Activated naive CD8-positive, alpha-beta T cell treated with anti-CD3 and anti-CD28 coated beads, Interleukin-2, amount 10 ng/mL, durations not matched to agents 7 days and 5 days (primary cell): ENCODE results near the gene KRT83. TPM values are rescaled to one million over a fixed set of nuclear protein-coding genes. Genes with fewer than 3 reads are reported as not detected.

ENCODE experiments used
- ATAC-seq: fragments of 150-1000 bp; cut with Tn5 transposase; one replicate; pipeline ENCODE4 v1.10.0; 2021; ENCODE audit warnings: low read depth, moderate library complexity
- POLR2A ChIA-PET: fragments of 350-600 bp; sonication (Branson Sonifier 250); formaldehyde crosslinking; loops from one replicate; lab custom pipeline; 2021; ENCODE audit warnings: antibody characterized with exemption; lab: Charles Lee
- DNase-seq: peaks from one replicate; pipeline ENCODE4 v3.0.0; 2021
- H3K27ac Mint-ChIP-seq: one replicate; pipeline ENCODE4 v1.8.0; 2022; ENCODE audit warnings: mild to moderate bottlenecking, mixed read lengths
- H3K27me3 Mint-ChIP-seq: one replicate; pipeline ENCODE4 v1.8.0; 2022; ENCODE audit warnings: mild to moderate bottlenecking, moderate library complexity, mixed read lengths
- H3K36me3 Mint-ChIP-seq: one replicate; pipeline ENCODE4 v1.8.0; 2021; ENCODE audit warnings: mild to moderate bottlenecking, mixed read lengths
- H3K4me1 Mint-ChIP-seq: one replicate; pipeline ENCODE4 v1.8.0; 2021; ENCODE audit warnings: mixed read lengths
- H3K4me3 Mint-ChIP-seq: one replicate; pipeline ENCODE4 v1.8.0; 2022; ENCODE audit warnings: mild to moderate bottlenecking, moderate library complexity, mixed read lengths
- H3K9me3 Mint-ChIP-seq: one replicate; pipeline ENCODE4 v1.8.0; 2021; ENCODE audit warnings: mixed read lengths
- total RNA-seq, 2 experiments: library from RNA; stranded (reverse); gene quantifications; one replicate each; pipeline ENCODE4 v1.2.3, GENCODE V29; 2021

KRT83 gene
- total RNA-seq, result not detected

- no peaks in the 10 kb centered on the region for H3K4me1 Mint-ChIP-seq
- POLR2A ChIA-PET, result no interaction called here
- peaks cover 35% of the 10 kb centered on the region for H3K27me3 Mint-ChIP-seq
- H3K9me3 Mint-ChIP-seq, result no peaks in the 10 kb centered on the region
- H3K27ac Mint-ChIP-seq, result no peak within 1 kb of the TSS
- peak; percentile 15 for DNase-seq
- H3K36me3 Mint-ChIP-seq, result no peaks in the 10 kb centered on the region
- no peak for ATAC-seq
- no peak within 1 kb of the TSS for H3K4me3 Mint-ChIP-seq
Measured at GRCh38 chr12:52320784-52321400, at the start of gene KRT83. KRT83 (minus strand) TSS chr12:52321398; CDS start chr12:52321335, 63 bp downstream.

GRCh38 chr12:52369809-52370208 lies 48.6 kb upstream of the KRT83 start:
- H3K27ac Mint-ChIP-seq, result no peak overlapping the region
- POLR2A ChIA-PET, result no interaction called here
- H3K4me3 Mint-ChIP-seq, result no peak overlapping the region
- DNase-seq (peak; percentile 24), ATAC-seq (no peak)
- peaks cover 23% of the 10 kb centered on the region for H3K27me3 Mint-ChIP-seq
- H3K9me3 Mint-ChIP-seq, result no peaks in the 10 kb centered on the region
- no peaks in the 10 kb centered on the region for H3K36me3 Mint-ChIP-seq
- peaks cover 2% of the 10 kb centered on the region for H3K4me1 Mint-ChIP-seq

GRCh38 chr12:52369211-52369610 lies 48.0 kb upstream of the KRT83 start:
- DNase-seq (peak; percentile 14), ATAC-seq (no peak)
- Mint-ChIP-seq H3K27me3 (peaks cover 23% of the 10 kb centered on the region), H3K4me1 (peaks cover 2% of the 10 kb centered on the region), H3K36me3 (no peaks in the 10 kb centered on the region), H3K9me3 (no peaks in the 10 kb centered on the region), H3K4me3 (no peak overlapping the region), H3K27ac (no peak overlapping the region)
- POLR2A ChIA-PET, result no interaction called here

- Mint-ChIP-seq H3K4me1 (peaks cover 2% of the 10 kb centered on the region), H3K9me3 (no peaks in the 10 kb centered on the region), H3K4me3 (no peak overlapping the region), H3K36me3 (no peaks in the 10 kb centered on the region), H3K27me3 (peaks cover 23% of the 10 kb centered on the region), H3K27ac (no peak overlapping the region)
- ATAC-seq, result no peak
- no peak for DNase-seq
- POLR2A ChIA-PET, result no interaction called here
Measured at GRCh38 chr12:52368508-52368907, 47.3 kb upstream of the KRT83 start.

- DNase-seq, result no peak
- no peak for ATAC-seq
- Mint-ChIP-seq H3K4me3 (no peak overlapping the region), H3K27ac (no peak overlapping the region), H3K9me3 (no peaks in the 10 kb centered on the region), H3K36me3 (no peaks in the 10 kb centered on the region), H3K27me3 (peaks cover 23% of the 10 kb centered on the region), H3K4me1 (peaks cover 2% of the 10 kb centered on the region)
- POLR2A ChIA-PET, result no interaction called here
Measured at GRCh38 chr12:52367876-52368275, 46.7 kb upstream of the KRT83 start.

- Mint-ChIP-seq H3K9me3 (no peaks in the 10 kb centered on the region), H3K4me1 (peaks cover 2% of the 10 kb centered on the region), H3K27ac (no peak within 1 kb of the TSS), H3K27me3 (peaks cover 18% of the 10 kb centered on the region), H3K4me3 (no peak within 1 kb of the TSS), H3K36me3 (no peaks in the 10 kb centered on the region)
- no peak for ATAC-seq
- peak; percentile 21 for DNase-seq
- POLR2A ChIA-PET, result no interaction called here
Measured at GRCh38 chr12:52366738-52367485, 45.7 kb upstream of the KRT83 start, which contains the start of gene KRT85. KRT85 (minus strand) TSS chr12:52367481; CDS start chr12:52367405, 76 bp downstream.

- H3K36me3 Mint-ChIP-seq, result no peaks in the 10 kb centered on the region
- H3K4me3 Mint-ChIP-seq, result no peak overlapping the region
- DNase-seq, result peak; percentile 28
- H3K4me1 Mint-ChIP-seq, result peaks cover 5% of the 10 kb centered on the region
- POLR2A ChIA-PET, result no interaction called here
- no peak overlapping the region for H3K27ac Mint-ChIP-seq
- H3K9me3 Mint-ChIP-seq, result no peaks in the 10 kb centered on the region
- ATAC-seq, result no peak
- peaks cover 11% of the 10 kb centered on the region for H3K27me3 Mint-ChIP-seq
Measured at GRCh38 chr12:52364901-52365489, 43.8 kb upstream of the KRT83 start.

- POLR2A ChIA-PET, result no interaction called here
- no peak for ATAC-seq
- Mint-ChIP-seq H3K36me3 (no peaks in the 10 kb centered on the region), H3K27me3 (peaks cover 14% of the 10 kb centered on the region), H3K27ac (no peak overlapping the region), H3K4me3 (no peak overlapping the region), H3K9me3 (no peaks in the 10 kb centered on the region), H3K4me1 (peaks cover 14% of the 10 kb centered on the region)
- DNase-seq, result no peak
Measured at GRCh38 chr12:52364061-52364460, 42.9 kb upstream of the KRT83 start.

- H3K4me3 Mint-ChIP-seq, result no peak overlapping the region
- H3K9me3 Mint-ChIP-seq, result no peaks in the 10 kb centered on the region
- POLR2A ChIA-PET, result no interaction called here
- peaks cover 7% of the 10 kb centered on the region for H3K27me3 Mint-ChIP-seq
- H3K27ac Mint-ChIP-seq, result no peak overlapping the region
- peaks cover 22% of the 10 kb centered on the region for H3K4me1 Mint-ChIP-seq
- DNase-seq (peak; percentile 19), ATAC-seq (no peak)
- H3K36me3 Mint-ChIP-seq, result no peaks in the 10 kb centered on the region
Measured at GRCh38 chr12:52363111-52363679, 42.0 kb upstream of the KRT83 start.

- Mint-ChIP-seq H3K27me3 (peaks cover 11% of the 10 kb centered on the region), H3K27ac (no peak overlapping the region), H3K9me3 (no peaks in the 10 kb centered on the region), H3K4me1 (peaks cover 29% of the 10 kb centered on the region), H3K4me3 (no peak overlapping the region), H3K36me3 (no peaks in the 10 kb centered on the region)
- no peak for ATAC-seq
- DNase-seq, result peak; percentile 39
- POLR2A ChIA-PET, result no interaction called here
Measured at GRCh38 chr12:52362118-52362726, 41.0 kb upstream of the KRT83 start.

GRCh38 chr12:52361553-52361952 lies 40.4 kb upstream of the KRT83 start:
- DNase-seq (no peak), ATAC-seq (no peak)
- no peak overlapping the region for H3K4me3 Mint-ChIP-seq
- H3K9me3 Mint-ChIP-seq, result no peaks in the 10 kb centered on the region
- H3K36me3 Mint-ChIP-seq, result no peaks in the 10 kb centered on the region
- H3K27me3 Mint-ChIP-seq, result peaks cover 11% of the 10 kb centered on the region
- POLR2A ChIA-PET, result interaction anchor here (0.8 to 1.1 kb wide), 2 partner anchors 9 to 518 kb away, joined by 3 read pairs; no protein-coding TSS in a partner anchor
- peaks cover 29% of the 10 kb centered on the region for H3K4me1 Mint-ChIP-seq
- no peak overlapping the region for H3K27ac Mint-ChIP-seq

GRCh38 chr12:52360663-52361271 lies 39.6 kb upstream of the KRT83 start:
- peak overlapping the region; percentile 27 for H3K27ac Mint-ChIP-seq
- ATAC-seq (no peak), DNase-seq (peak; percentile 28)
- H3K4me3 Mint-ChIP-seq, result no peak overlapping the region
- peaks cover 12% of the 10 kb centered on the region for H3K27me3 Mint-ChIP-seq
- POLR2A ChIA-PET, result interaction anchor here (0.8 to 1.1 kb wide), 2 partner anchors 8 to 519 kb away, joined by 3 read pairs; no protein-coding TSS in a partner anchor
- H3K36me3 Mint-ChIP-seq, result no peaks in the 10 kb centered on the region
- H3K4me1 Mint-ChIP-seq, result peaks cover 28% of the 10 kb centered on the region
- H3K9me3 Mint-ChIP-seq, result no peaks in the 10 kb centered on the region
